ENCODE data around the gene FPGS.
A peak's percentile ranks its signal among the peaks of the same experiment; 100 is the strongest.

The FPGS gene

DNA sequence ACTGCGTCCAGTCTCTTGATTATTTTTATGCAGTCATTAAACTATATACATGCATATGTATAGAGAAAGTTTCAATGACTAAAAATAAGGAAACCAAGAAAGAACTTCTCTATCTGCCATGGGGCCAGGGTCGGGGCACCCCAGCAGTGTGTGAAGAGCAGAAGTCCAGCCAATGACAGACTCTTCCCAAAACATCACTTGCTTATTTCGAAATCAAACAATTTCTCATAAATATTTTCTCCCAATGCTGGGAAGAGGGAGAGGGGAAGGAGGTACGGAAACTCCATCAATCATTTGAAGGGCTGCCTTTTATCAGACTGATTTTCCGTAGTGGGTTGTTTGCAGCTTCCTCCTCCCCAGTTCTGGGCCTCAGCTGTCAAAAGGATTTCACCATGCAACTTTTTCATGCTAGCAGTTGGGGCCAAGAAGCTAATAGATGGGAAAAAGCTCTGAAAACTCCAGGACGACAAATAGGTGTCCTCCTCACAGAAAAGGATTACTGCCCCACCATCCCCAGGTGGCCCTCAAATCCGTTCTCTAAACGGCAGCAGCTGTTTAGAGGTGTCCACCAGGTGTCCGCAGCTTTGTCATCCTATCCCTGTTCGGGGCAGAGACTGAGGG, 617 bp upstream of the FPGS start:
- no peak overlapping the region for H3K9ac ChIP-seq
- peaks cover 3% of the 10 kb centered on the region for H3K4me1 ChIP-seq
- peak overlapping the region; percentile 74 for H3K4me3 ChIP-seq (ENCODE audit: low read depth, low read length)
- peak overlapping the region; percentile 78 for H3K4me2 ChIP-seq (ENCODE audit: low read length)
- peak overlapping the region; percentile 86 for H2AFZ ChIP-seq
- no peaks in the 10 kb centered on the region for H3K36me3 ChIP-seq (ENCODE audit: control insufficient read depth, insufficient read depth, low read length)
- TF ChIP-seq, protein P1, sequence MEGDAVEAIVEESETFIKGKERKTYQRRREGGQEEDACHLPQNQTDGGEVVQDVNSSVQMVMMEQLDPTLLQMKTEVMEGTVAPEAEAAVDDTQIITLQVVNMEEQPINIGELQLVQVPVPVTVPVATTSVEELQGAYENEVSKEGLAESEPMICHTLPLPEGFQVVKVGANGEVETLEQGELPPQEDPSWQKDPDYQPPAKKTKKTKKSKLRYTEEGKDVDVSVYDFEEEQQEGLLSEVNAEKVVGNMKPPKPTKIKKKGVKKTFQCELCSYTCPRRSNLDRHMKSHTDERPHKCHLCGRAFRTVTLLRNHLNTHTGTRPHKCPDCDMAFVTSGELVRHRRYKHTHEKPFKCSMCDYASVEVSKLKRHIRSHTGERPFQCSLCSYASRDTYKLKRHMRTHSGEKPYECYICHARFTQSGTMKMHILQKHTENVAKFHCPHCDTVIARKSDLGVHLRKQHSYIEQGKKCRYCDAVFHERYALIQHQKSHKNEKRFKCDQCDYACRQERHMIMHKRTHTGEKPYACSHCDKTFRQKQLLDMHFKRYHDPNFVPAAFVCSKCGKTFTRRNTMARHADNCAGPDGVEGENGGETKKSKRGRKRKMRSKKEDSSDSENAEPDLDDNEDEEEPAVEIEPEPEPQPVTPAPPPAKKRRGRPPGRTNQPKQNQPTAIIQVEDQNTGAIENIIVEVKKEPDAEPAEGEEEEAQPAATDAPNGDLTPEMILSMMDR (IDR thresholded peaks at IDR 0.05), result peak; percentile 22
- peak overlapping the region; percentile 79 for H3K27ac ChIP-seq
- no peaks in the 10 kb centered on the region for H3K27me3 ChIP-seq (ENCODE audit: control insufficient read depth, insufficient read depth, low read length)
- H3K9me3 ChIP-seq (ENCODE audit: control insufficient read depth, low read length), result no peaks in the 10 kb centered on the region
- H3K79me2 ChIP-seq, result peaks cover 5% of the 10 kb centered on the region

DNA sequence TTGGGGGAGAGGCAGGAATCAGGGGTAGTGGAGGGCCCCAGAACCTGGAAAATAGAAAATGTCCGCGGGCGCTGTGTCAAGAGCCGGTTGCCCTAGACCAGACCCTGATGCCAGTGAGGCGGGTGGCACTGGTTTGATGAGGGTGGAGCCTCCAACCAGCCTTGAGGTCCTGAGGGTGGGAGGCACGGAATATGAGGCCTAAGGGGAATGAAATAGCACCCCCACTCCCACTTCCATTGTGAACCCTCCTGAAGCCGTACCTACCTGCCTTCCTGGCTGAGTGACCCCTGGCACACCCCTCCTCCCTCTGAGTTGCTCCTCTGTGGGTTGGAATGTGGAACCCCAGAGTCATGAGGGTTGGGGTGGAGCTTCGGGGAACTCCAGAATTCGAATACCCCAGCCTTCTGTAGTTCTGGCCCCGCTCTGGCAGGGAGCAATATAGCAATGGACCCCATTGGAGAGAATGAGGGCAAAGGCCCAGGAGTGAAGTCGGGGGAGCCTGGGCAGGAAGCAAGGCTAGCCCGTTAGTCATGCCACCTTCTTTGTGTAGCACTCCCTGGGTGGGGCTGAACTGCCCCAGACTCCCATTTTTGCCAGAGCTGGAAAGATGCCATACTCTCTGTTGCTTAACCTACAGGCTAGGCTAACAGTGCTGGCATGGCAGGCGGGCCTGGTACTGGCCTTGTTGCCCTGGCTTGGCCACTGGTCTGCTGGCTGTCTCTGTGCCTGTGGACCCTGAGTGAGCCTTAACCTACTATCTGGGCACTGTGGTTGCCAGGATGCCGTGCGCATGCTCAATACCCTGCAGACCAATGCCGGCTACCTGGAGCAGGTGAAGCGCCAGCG, 1.0 kb downstream of the FPGS start:
- peak overlapping the region; percentile 76 for H3K4me2 ChIP-seq (ENCODE audit: low read length)
- H3K9ac ChIP-seq, result peak overlapping the region; percentile 53
- no peaks in the 10 kb centered on the region for H3K36me3 ChIP-seq (ENCODE audit: control insufficient read depth, insufficient read depth, low read length)
- H3K27ac ChIP-seq, result peak overlapping the region; percentile 83
- peak overlapping the region; percentile 74 for H3K4me3 ChIP-seq (ENCODE audit: low read depth, low read length)
- TF ChIP-seq, protein P1 (IDR thresholded peaks at IDR 0.05), result no peak
- H3K9me3 ChIP-seq (ENCODE audit: control insufficient read depth, low read length), result no peaks in the 10 kb centered on the region
- H3K27me3 ChIP-seq (ENCODE audit: control insufficient read depth, insufficient read depth, low read length), result no peaks in the 10 kb centered on the region
- peaks cover 5% of the 10 kb centered on the region for H3K79me2 ChIP-seq
- peaks cover 3% of the 10 kb centered on the region for H3K4me1 ChIP-seq
- peak overlapping the region; percentile 79 for H2AFZ ChIP-seq

DNA sequence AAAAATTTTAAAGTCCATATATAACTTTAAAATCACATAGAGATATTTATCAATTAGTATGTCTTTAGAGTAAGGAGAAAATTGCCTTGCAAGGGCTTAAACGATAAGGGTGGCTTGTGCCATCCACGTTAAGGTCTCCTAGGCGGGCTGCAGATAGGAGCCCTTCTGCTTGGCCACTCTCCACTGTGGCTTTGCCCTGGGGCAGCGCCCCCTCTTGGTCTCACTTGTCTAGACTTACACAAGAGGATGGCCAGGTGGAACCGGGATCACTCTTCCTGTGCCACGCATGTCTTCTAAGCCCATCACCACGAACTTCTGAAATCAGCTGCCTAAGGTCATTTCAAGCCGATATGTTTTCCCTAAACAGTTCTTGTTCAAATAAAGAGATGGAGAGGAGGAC, 2.9 kb downstream of the FPGS start:
- Histone ChIP-seq H3K36me3 (ENCODE audit: control insufficient read depth, insufficient read depth, low read length) (no peaks in the 10 kb centered on the region), H3K4me3 (ENCODE audit: low read depth, low read length) (no peak overlapping the region), H3K27ac (no peak overlapping the region), H3K4me1 (peaks cover 3% of the 10 kb centered on the region), H3K4me2 (ENCODE audit: low read length) (no peak overlapping the region), H3K9me3 (ENCODE audit: control insufficient read depth, low read length) (no peaks in the 10 kb centered on the region), H2AFZ (no peak overlapping the region), H3K27me3 (ENCODE audit: control insufficient read depth, insufficient read depth, low read length) (no peaks in the 10 kb centered on the region), H3K9ac (no peak overlapping the region), H3K79me2 (peaks cover 5% of the 10 kb centered on the region)
- TF ChIP-seq, protein P1 (IDR thresholded peaks at IDR 0.05), result no peak

DNA sequence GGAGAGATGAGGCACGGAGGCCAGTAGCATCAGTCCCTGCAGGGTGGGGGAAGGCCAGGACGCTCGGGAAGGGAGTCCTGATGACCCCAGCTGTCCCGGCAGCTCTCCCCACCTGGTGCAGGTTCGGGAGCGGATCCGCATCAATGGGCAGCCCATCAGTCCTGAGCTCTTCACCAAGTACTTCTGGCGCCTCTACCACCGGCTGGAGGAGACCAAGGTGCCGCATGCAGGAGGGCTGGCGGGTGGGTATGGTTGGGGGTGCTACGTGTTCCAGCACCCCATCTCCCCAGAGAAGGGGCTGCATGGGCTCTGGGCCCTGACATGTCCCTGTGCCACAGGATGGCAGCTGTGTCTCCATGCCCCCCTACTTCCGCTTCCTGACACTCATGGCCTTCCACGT, 4.2 kb downstream of the FPGS start:
- H3K79me2 ChIP-seq, result peaks cover 5% of the 10 kb centered on the region
- H3K4me2 ChIP-seq (ENCODE audit: low read length), result no peak overlapping the region
- no peak overlapping the region for H3K27ac ChIP-seq
- no peak overlapping the region for H3K9ac ChIP-seq
- H2AFZ ChIP-seq, result no peak overlapping the region
- peaks cover 3% of the 10 kb centered on the region for H3K4me1 ChIP-seq
- no peaks in the 10 kb centered on the region for H3K27me3 ChIP-seq (ENCODE audit: control insufficient read depth, insufficient read depth, low read length)
- TF ChIP-seq, protein P1 (IDR thresholded peaks at IDR 0.05), result no peak
- H3K36me3 ChIP-seq (ENCODE audit: control insufficient read depth, insufficient read depth, low read length), result no peaks in the 10 kb centered on the region
- H3K4me3 ChIP-seq (ENCODE audit: low read depth, low read length), result no peak overlapping the region
- no peaks in the 10 kb centered on the region for H3K9me3 ChIP-seq (ENCODE audit: control insufficient read depth, low read length)

Measured in parathyroid adenoma (tissue), 2 donors.